Cardiac fibroblast (primary cell): ENCODE data around the gene PRKCA.
A peak's percentile ranks its signal among the peaks of the same experiment; 100 is the strongest.

Source experiments
- DNase-seq, 2 donors: peaks; one replicate each; pipeline versions ENCODE4 v3.0.0 to v3.0.0-alpha.2; 2010; ENCODE audit warnings: low read depth in 2 of 2
- H3K4me3 ChIP-seq, 2 donors: replicated peaks in 1 of 2; 1 replicate in 1 of 2; 2 replicates in 1 of 2; pipeline ENCODE4 v1.5.1; 2011; ENCODE audit warnings: low read depth in 2 of 2, low read length in 2 of 2, mild to moderate bottlenecking in 2 of 2, moderate library complexity in 1 of 2
- TF ChIP-seq, protein P1 (sequence below): IDR thresholded peaks from one replicate; pipeline ENCODE4 v1.5.1; 2011; ENCODE audit warnings: low read depth, mild to moderate bottlenecking, low read length, inconsistent platforms

The PRKCA gene

DNA sequence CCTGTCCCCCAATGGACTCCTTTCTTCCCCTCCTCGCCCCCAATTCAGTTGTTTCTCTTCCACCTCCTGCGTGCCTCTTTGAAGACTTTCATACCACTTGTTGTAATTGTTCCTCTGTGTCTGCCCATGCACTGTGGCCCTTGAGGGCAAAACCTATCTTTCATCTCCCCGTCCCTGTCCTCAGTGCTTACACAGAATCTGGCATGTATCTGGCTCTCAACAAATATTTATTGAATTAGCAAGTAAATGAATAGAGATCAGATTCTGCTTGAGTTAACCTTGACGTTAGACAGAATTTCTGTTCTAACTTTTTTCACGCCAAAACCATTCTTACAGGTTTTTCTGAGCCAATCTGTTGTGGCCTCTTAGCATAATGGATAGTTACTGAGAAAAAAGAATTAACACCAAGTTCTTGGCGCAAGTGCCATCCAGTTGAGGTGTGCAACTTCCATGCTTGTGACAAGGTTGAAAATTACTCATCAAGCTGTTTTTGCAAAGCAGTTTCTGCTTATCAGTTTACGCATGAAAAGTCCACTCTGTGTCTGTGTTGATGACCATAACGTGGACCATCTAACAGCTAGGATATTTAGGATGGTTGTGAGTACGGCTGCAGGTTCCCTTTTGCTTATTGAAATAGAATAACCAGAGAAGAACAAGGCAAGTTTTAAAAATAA is 215.1 kb downstream of the PRKCA start:
- no peak for DNase-seq
- no peak overlapping the region for H3K4me3 ChIP-seq
- TF ChIP-seq, protein P1, sequence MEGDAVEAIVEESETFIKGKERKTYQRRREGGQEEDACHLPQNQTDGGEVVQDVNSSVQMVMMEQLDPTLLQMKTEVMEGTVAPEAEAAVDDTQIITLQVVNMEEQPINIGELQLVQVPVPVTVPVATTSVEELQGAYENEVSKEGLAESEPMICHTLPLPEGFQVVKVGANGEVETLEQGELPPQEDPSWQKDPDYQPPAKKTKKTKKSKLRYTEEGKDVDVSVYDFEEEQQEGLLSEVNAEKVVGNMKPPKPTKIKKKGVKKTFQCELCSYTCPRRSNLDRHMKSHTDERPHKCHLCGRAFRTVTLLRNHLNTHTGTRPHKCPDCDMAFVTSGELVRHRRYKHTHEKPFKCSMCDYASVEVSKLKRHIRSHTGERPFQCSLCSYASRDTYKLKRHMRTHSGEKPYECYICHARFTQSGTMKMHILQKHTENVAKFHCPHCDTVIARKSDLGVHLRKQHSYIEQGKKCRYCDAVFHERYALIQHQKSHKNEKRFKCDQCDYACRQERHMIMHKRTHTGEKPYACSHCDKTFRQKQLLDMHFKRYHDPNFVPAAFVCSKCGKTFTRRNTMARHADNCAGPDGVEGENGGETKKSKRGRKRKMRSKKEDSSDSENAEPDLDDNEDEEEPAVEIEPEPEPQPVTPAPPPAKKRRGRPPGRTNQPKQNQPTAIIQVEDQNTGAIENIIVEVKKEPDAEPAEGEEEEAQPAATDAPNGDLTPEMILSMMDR = no peak

DNA sequence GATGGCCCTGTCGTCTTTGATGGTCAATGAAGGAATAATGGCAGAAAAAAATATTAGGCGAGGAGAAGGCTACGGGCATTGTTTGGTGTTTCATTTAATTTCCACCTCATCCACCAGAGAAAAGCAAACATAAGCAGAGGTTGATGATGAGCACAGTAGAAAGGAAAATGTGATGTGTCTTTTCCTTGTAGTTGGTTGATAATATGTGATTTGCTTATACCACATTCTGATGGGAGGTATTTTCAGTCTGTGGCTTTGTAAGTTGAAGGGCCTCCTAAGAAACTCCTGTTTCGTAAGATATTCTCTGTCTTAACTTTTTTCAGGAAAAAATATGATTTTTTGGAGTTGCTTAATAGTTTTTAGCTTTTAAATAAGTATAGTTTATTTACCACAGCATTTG is 215.7 kb downstream of the PRKCA start:
- TF ChIP-seq, protein P1 = no peak
- DNase-seq = no peak
- no peak overlapping the region for H3K4me3 ChIP-seq

DNA sequence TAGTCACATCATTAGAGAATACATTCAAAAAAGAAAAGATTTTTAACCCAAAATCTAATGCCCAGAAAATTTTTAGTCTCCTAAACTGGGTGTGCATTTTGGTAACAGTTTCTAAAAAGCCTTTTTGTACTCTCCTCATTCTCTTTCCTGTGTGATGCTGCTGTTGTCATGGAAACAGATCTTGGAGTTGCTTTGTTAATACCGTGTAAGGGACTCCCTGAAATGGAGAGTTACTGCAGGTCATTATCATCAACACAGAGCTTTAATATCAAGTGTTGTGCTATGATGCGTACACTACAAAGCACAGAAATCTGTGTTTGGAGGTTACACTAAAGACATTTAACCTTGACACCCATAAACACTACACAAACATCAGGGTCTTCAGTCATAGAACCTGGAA is 216.3 kb downstream of the PRKCA start:
- TF ChIP-seq, protein P1 = no peak
- peak in 1 of 2 donors; percentile 26 for DNase-seq
- no peak overlapping the region for H3K4me3 ChIP-seq

DNA sequence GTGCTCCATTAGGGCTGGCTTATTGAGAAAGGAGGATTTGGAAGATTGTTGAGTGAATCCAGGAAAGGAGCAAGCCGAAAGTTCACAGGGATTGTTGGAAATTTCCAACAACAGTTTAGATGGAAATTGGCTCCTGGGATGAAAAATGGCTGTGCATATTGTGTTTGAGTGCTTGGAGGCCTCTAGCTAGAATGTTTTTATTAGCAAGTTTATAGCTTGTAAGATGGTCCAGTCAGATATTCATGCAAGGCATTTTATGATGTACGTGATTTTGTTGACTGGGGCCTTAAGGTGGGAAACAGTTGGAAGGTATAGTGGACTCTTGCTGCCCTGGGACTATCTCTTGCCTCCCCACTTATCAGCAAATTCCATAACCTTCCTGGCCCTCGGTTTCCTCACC is 216.7 kb downstream of the PRKCA start:
- no peak overlapping the region for H3K4me3 ChIP-seq
- TF ChIP-seq, protein P1 = no peak
- DNase-seq = no peak

DNA sequence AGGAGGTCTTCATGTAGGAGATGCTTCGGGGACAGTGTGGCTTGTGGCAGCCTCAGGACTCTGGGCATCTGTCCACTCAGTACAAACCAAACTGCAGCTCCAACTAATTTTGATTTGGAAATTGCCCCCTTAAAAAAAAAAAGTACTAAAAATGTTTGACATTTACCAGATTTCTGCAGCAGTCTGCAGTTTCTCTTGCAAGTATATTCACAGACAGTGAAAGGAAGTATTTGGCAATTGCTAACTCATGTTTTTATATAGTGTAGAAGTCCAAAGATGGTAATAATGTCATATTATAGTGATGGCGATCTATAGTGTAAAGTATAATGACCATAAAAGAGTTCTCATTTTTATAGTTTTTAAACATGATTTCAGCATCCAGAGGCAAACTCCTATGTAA is 218.6 kb downstream of the PRKCA start:
- no peak overlapping the region for H3K4me3 ChIP-seq
- TF ChIP-seq, protein P1 = no peak
- no peak for DNase-seq

DNA sequence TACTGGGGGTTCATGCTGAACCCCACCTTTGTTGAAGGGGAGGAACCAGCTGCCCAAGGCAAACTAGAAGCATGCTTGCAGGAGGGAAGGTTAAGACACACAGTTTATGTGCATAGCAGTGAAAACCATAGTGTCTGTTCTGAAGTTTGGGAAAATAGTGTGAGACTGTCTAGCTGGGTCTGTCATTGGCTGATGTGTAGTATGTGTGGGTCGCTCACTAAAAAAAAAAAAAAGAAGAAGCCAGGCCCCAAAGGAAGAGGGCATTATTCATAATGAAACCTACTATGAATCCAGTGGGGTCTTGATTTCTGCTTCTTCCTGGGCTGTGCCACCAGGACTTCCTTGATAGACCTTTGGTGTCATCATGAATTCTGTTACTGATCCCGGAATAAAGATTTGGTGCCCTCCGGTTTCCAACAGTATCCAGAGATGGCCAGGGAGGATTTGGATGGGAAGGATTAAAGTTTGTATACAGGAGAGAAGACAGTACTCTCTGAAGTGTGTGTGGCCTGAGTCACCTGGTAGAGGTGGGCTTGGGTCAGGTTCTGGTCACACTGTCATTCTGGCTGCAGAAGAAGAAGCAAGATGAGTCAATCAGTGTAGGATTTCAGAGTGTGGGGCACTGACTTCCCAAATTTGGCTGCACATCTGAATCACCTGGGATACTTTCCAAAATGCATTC is 220.3 kb downstream of the PRKCA start:
- peak in 1 of 2 donors; percentile 33 for DNase-seq
- no peak overlapping the region for H3K4me3 ChIP-seq
- TF ChIP-seq, protein P1 = no peak
